SKM-1 (cell line): ENCODE results near the gene ELF1.
"Not testable (repeated sequence)": the region's sequence is repeated elsewhere in the genome, so short reads cannot be mapped to it uniquely, and the experiment has no call there.

ENCODE experiments used
- DNase-seq: peaks from one replicate; lab custom pipeline; 2025; ENCODE audit not compliant: unreplicated experiment; lab: John Stamatoyannopoulos, UW

ELF1 gene

GRCh38 chr13:40983259-40983658 is 35.9 kb downstream of the ELF1 start:
- no peak for DNase-seq

- peak; percentile 29 for DNase-seq
Measured at GRCh38 chr13:40982772-40983171, 36.3 kb downstream of the ELF1 start.

- DNase-seq: no peak
Measured at GRCh38 chr13:40981949-40982348, 37.2 kb downstream of the ELF1 start.

- DNase-seq: peak; percentile 82
Measured at GRCh38 chr13:40981361-40981760, 37.8 kb downstream of the ELF1 start.

GRCh38 chr13:40980461-40980860 is 38.7 kb downstream of the ELF1 start:
- DNase-seq: no peak

- no peak for DNase-seq
Measured at GRCh38 chr13:40979232-40979631, 39.9 kb downstream of the ELF1 start.

- not testable (repeated sequence) for DNase-seq
Measured at GRCh38 chr13:40978109-40978508, 41.0 kb downstream of the ELF1 start.

GRCh38 chr13:40975441-40975840 is 43.7 kb downstream of the ELF1 start:
- no peak for DNase-seq

GRCh38 chr13:40974460-40975407 is 44.4 kb downstream of the ELF1 start:
- peak; percentile 87 for DNase-seq

GRCh38 chr13:40973409-40973808 is 45.7 kb downstream of the ELF1 start:
- DNase-seq: no peak

GRCh38 chr13:40971321-40971720 is 47.8 kb downstream of the ELF1 start:
- DNase-seq: no peak

- DNase-seq: no peak
Measured at GRCh38 chr13:40970803-40971202, 48.3 kb downstream of the ELF1 start.

GRCh38 chr13:40969169-40969901 is 49.8 kb downstream of the ELF1 start:
- DNase-seq: no peak

- no peak for DNase-seq
Measured at GRCh38 chr13:40968416-40969000, 50.6 kb downstream of the ELF1 start.

GRCh38 chr13:40966298-40966697 is 52.8 kb downstream of the ELF1 start:
- peak; percentile 80 for DNase-seq

GRCh38 chr13:40963927-40964326 is 55.2 kb downstream of the ELF1 start:
- DNase-seq: no peak

GRCh38 chr13:40961826-40962225 is 57.3 kb downstream of the ELF1 start:
- DNase-seq: no peak

GRCh38 chr13:40961214-40961613 is 57.9 kb downstream of the ELF1 start:
- peak; percentile 63 for DNase-seq

GRCh38 chr13:40960716-40961115 is 58.4 kb downstream of the ELF1 start:
- no peak for DNase-seq

GRCh38 chr13:40958655-40959054 is 60.5 kb downstream of the ELF1 start:
- DNase-seq: no peak

GRCh38 chr13:40946485-40946884 is 72.6 kb downstream of the ELF1 start:
- DNase-seq: no peak

GRCh38 chr13:40943073-40943472 is 76.0 kb downstream of the ELF1 start:
- no peak for DNase-seq
